HEK293 (cell line): ENCODE measurements around the gene SNAPC2.

ENCODE experiments used
- CTCF ChIA-PET: fragments of 350-600 bp; formaldehyde crosslinking; extraction: SDS; loops from one replicate; lab custom pipeline; 2021; ENCODE audit warnings: antibody characterized with exemption; lab: Yijun Ruan, JAX
- POLR2A ChIA-PET: fragments of 300-600 bp; formaldehyde crosslinking; extraction: SDS; loops from one replicate; lab custom pipeline; 2020; ENCODE audit warnings: antibody characterized with exemption, inconsistent platforms; lab: Yijun Ruan, JAX
- H3K27ac ChIP-seq: fragments of 200-500 bp; sonication (Bioruptor generic); 2 replicates; pipeline ENCODE4 v1.5.1; 2014; ENCODE audit warnings: low read depth, low read length, control low read depth, inconsistent platforms; ENCODE audit errors: extremely low read depth
- H3K36me3 ChIP-seq, 2 experiments: fragments of 200-500 bp in 1 of 2; sonication (Bioruptor generic) in 1 of 2; 1 replicate in 1 of 2; 2 replicates in 1 of 2; pipeline ENCODE4 v1.5.1; 2014 to 2017; ENCODE audit warnings: inconsistent platforms in 2 of 2, low read length in 2 of 2; ENCODE audit not compliant: control insufficient read depth in 2 of 2, insufficient read depth in 1 of 2
- H3K4me1 ChIP-seq: fragments of 200-500 bp; sonication (Bioruptor generic); 2 replicates; pipeline ENCODE4 v1.5.1; 2014; ENCODE audit warnings: mild to moderate bottlenecking, low read length, inconsistent platforms; ENCODE audit not compliant: control insufficient read depth, insufficient read depth
- H3K4me3 ChIP-seq: 2 replicates; pipeline ENCODE4 v1.5.1; 2011; ENCODE audit warnings: low read depth, mild to moderate bottlenecking, control low read depth, low read length, moderate library complexity
- H3K9me3 ChIP-seq: fragments of 200-500 bp; sonication (Bioruptor generic); 2 replicates; pipeline ENCODE4 v1.5.1; 2014; ENCODE audit warnings: low read depth, low read length, inconsistent platforms; ENCODE audit not compliant: control insufficient read depth, insufficient read depth
- ATF2 ChIP-seq: fragments of 450-650 bp; formaldehyde crosslinking; IDR thresholded peaks from 2 replicates; pipeline ENCODE4 v1.5.1; 2016; ENCODE audit warnings: missing biosample characterization, missing genetic modification characterization, low read depth
- EGR2 ChIP-seq: fragments of 450-650 bp; formaldehyde crosslinking; IDR thresholded peaks from 2 replicates; pipeline ENCODE4 v1.5.1; 2016; ENCODE audit warnings: low read depth, missing biosample characterization, missing genetic modification characterization
- GLIS1 ChIP-seq: fragments of 450-650 bp; formaldehyde crosslinking; IDR thresholded peaks from 2 replicates; pipeline ENCODE4 v1.5.1; 2016; ENCODE audit warnings: missing biosample characterization, missing genetic modification characterization
- KLF17 ChIP-seq: fragments of 450-650 bp; formaldehyde crosslinking; IDR thresholded peaks from 2 replicates; pipeline ENCODE4 v1.5.1; 2016; ENCODE audit warnings: missing biosample characterization, missing genetic modification characterization
- KLF9 ChIP-seq: fragments of 450-650 bp; formaldehyde crosslinking; IDR thresholded peaks from 2 replicates; pipeline ENCODE4 v1.5.1; 2016; ENCODE audit warnings: missing biosample characterization, missing genetic modification characterization, low read depth
- PRDM4 ChIP-seq: fragments of 450-650 bp; formaldehyde crosslinking; IDR thresholded peaks from 2 replicates; pipeline ENCODE4 v1.5.1; 2017; ENCODE audit warnings: missing biosample characterization, missing genetic modification characterization
- REPIN1 ChIP-seq: fragments of 450-650 bp; formaldehyde crosslinking; IDR thresholded peaks from 2 replicates; pipeline ENCODE4 v1.5.1; 2017; ENCODE audit warnings: missing biosample characterization, missing genetic modification characterization, low read depth
- SCRT1 ChIP-seq: fragments of 450-650 bp; formaldehyde crosslinking; IDR thresholded peaks from 2 replicates; pipeline ENCODE4 v1.5.1; 2016; ENCODE audit warnings: missing biosample characterization, missing genetic modification characterization, borderline replicate concordance
- SP3 ChIP-seq: fragments of 450-650 bp; formaldehyde crosslinking; IDR thresholded peaks from 2 replicates; pipeline ENCODE4 v1.5.1; 2016; ENCODE audit warnings: missing biosample characterization, missing genetic modification characterization
- SP7 ChIP-seq: fragments of 450-650 bp; formaldehyde crosslinking; IDR thresholded peaks from 2 replicates; pipeline ENCODE4 v1.5.1; 2016; ENCODE audit warnings: missing biosample characterization, missing genetic modification characterization
- ZFHX2 ChIP-seq: fragments of 450-650 bp; formaldehyde crosslinking; conservative IDR thresholded peaks from 2 replicates; pipeline ENCODE4 v1.5.1; 2016; ENCODE audit warnings: missing biosample characterization, missing genetic modification characterization
- ZFP3 ChIP-seq: fragments of 450-650 bp; formaldehyde crosslinking; IDR thresholded peaks from 2 replicates; pipeline ENCODE4 v1.5.1; 2016; ENCODE audit warnings: low read depth, missing biosample characterization, missing genetic modification characterization
- ZNF138 ChIP-seq: fragments of 450-650 bp; formaldehyde crosslinking; IDR thresholded peaks from 2 replicates; pipeline ENCODE4 v1.5.1; 2016; ENCODE audit warnings: missing biosample characterization, missing genetic modification characterization, borderline replicate concordance
- ZNF174 ChIP-seq: fragments of 450-650 bp; formaldehyde crosslinking; IDR thresholded peaks from 2 replicates; pipeline ENCODE4 v1.5.0; 2017; ENCODE audit warnings: missing biosample characterization, mild to moderate bottlenecking, missing genetic modification characterization
- ZNF175 ChIP-seq: fragments of 450-650 bp; formaldehyde crosslinking; IDR thresholded peaks from 2 replicates; pipeline ENCODE4 v1.5.1; 2016; ENCODE audit warnings: missing biosample characterization, missing genetic modification characterization
- ZNF19 ChIP-seq: fragments of 450-650 bp; formaldehyde crosslinking; IDR thresholded peaks from 2 replicates; pipeline ENCODE4; 2016; ENCODE audit warnings: missing biosample characterization, missing genetic modification characterization, low read depth
- ZNF211 ChIP-seq: fragments of 450-650 bp; formaldehyde crosslinking; IDR thresholded peaks from 2 replicates; pipeline ENCODE4 v1.5.1; 2016; ENCODE audit warnings: low read depth, missing biosample characterization, missing genetic modification characterization
- ZNF248 ChIP-seq: fragments of 450-650 bp; formaldehyde crosslinking; IDR thresholded peaks from 2 replicates; pipeline ENCODE4 v1.5.1; 2017; ENCODE audit warnings: missing biosample characterization, missing genetic modification characterization
- ZNF266 ChIP-seq: fragments of 450-650 bp; formaldehyde crosslinking; IDR thresholded peaks from 2 replicates; pipeline ENCODE4 v1.5.1; 2016; ENCODE audit warnings: missing biosample characterization, missing genetic modification characterization, low read depth
- ZNF292 ChIP-seq: fragments of 450-650 bp; formaldehyde crosslinking; IDR thresholded peaks from 2 replicates; pipeline ENCODE4 v1.5.1; 2016; ENCODE audit warnings: low read depth, missing biosample characterization, missing genetic modification characterization, borderline replicate concordance
- ZNF302 ChIP-seq: fragments of 450-650 bp; formaldehyde crosslinking; IDR thresholded peaks from 2 replicates; pipeline ENCODE4 v1.5.1; 2016; ENCODE audit warnings: missing biosample characterization, missing genetic modification characterization, low read depth
- ZNF324 ChIP-seq: fragments of 450-650 bp; formaldehyde crosslinking; IDR thresholded peaks from 2 replicates; pipeline ENCODE4 v1.5.1; 2016; ENCODE audit warnings: missing biosample characterization, missing genetic modification characterization
- ZNF341 ChIP-seq: fragments of 450-650 bp; formaldehyde crosslinking; IDR thresholded peaks from 2 replicates; pipeline ENCODE4; 2016; ENCODE audit warnings: low read depth, missing biosample characterization, missing genetic modification characterization
- ZNF423 ChIP-seq: fragments of 450-650 bp; formaldehyde crosslinking; IDR thresholded peaks from 2 replicates; pipeline ENCODE4 v1.5.1; 2016; ENCODE audit warnings: missing biosample characterization, missing genetic modification characterization
- ZNF501 ChIP-seq: fragments of 450-650 bp; formaldehyde crosslinking; IDR thresholded peaks from 2 replicates; pipeline ENCODE4 v1.5.1; 2016; ENCODE audit warnings: missing biosample characterization, missing genetic modification characterization
- ZNF558 ChIP-seq: fragments of 450-650 bp; formaldehyde crosslinking; IDR thresholded peaks from 2 replicates; pipeline ENCODE4 v1.5.1; 2016; ENCODE audit warnings: missing biosample characterization, missing genetic modification characterization
- ZNF621 ChIP-seq: fragments of 450-650 bp; formaldehyde crosslinking; IDR thresholded peaks from 2 replicates; pipeline ENCODE4 v1.5.1; 2017; ENCODE audit warnings: missing biosample characterization, missing genetic modification characterization
- ZNF777 ChIP-seq: fragments of 450-650 bp; formaldehyde crosslinking; IDR thresholded peaks from 2 replicates; pipeline ENCODE4 v1.5.1; 2017; ENCODE audit warnings: missing biosample characterization, missing genetic modification characterization, borderline replicate concordance
- ZNF843 ChIP-seq: fragments of 450-650 bp; formaldehyde crosslinking; IDR thresholded peaks from 2 replicates; pipeline ENCODE4 v1.5.1; 2016; ENCODE audit warnings: missing biosample characterization, missing genetic modification characterization

The SNAPC2 gene

GRCh38 chr19:7922836-7923195, 2.7 kb downstream of the SNAPC2 start:
- no peaks in the 10 kb centered on the region for H3K9me3 ChIP-seq
- no peak overlapping the region for H3K4me3 ChIP-seq
- peaks cover 6% of the 10 kb centered on the region for H3K4me1 ChIP-seq
- no peak overlapping the region for H3K27ac ChIP-seq
- ChIA-PET POLR2A (interaction anchor here (0.6 to 1.1 kb wide), 2 partner anchors 19 to 1038 kb away, joined by 3 to 4 read pairs; partner anchors contain the start of gene MAP2K7), CTCF (interaction anchor here (1.1 to 1.6 kb wide), 2 partner anchors 19 to 70 kb away, joined by 3 to 6 read pairs; partner anchors contain the start of gene MAP2K7)
- TF ChIP-seq ZNF423 (tag by site-specific recombination) (no peak), ZNF302 (tag by site-specific recombination) (no peak), ZNF843 (tag by site-specific recombination) (no peak), KLF9 (tag by site-specific recombination) (no peak), ZNF292 (tag by site-specific recombination) (no peak), ZNF19 (tag by site-specific recombination) (no peak), ZNF175 (tag by site-specific recombination) (no peak), PRDM4 (no peak), ZNF558 (no peak), ZNF621 (tag by site-specific recombination) (no peak), ZNF248 (tag by site-specific recombination) (no peak), ZNF266 (tag by site-specific recombination) (no peak), ZNF324 (tag by site-specific recombination) (no peak), ZNF211 (no peak), ZNF777 (no peak), REPIN1 (tag by site-specific recombination) (no peak), SP7 (no peak), ATF2 (no peak), ZFP3 (tag by site-specific recombination) (no peak), KLF17 (no peak)
- peaks cover 0 to 24% of the 10 kb centered on the region in 2 experiments; a peak in 1 of 3 replicates for H3K36me3 ChIP-seq

- Histone ChIP-seq H3K9me3 (no peaks in the 10 kb centered on the region), H3K36me3 (peaks cover 0 to 26% of the 10 kb centered on the region in 2 experiments; a peak in 1 of 3 replicates), H3K4me3 (no peak overlapping the region), H3K27ac (no peak overlapping the region), H3K4me1 (peaks cover 10% of the 10 kb centered on the region)
- POLR2A ChIA-PET, result interaction anchor here (0.7 to 1.1 kb wide), 2 partner anchors 20 to 53 kb away, joined by 3 to 4 read pairs; partner anchors contain the start of gene MAP2K7
- TF ChIP-seq ZNF501 (tag by site-specific recombination), result no peak
- peak; percentile 82 for TF ChIP-seq ZFHX2 (tag by site-specific recombination)
- peak; percentile 60 for TF ChIP-seq GLIS1 (tag by site-specific recombination)
- TF ChIP-seq SP3 (tag by site-specific recombination), result no peak
- TF ChIP-seq ZNF138 (tag by site-specific recombination), result no peak
- peak; percentile 75 for TF ChIP-seq EGR2 (tag by site-specific recombination)
- peak; percentile 70 for TF ChIP-seq ZNF341 (tag by site-specific recombination)
- TF ChIP-seq ZNF174 (tag by site-specific recombination), result no peak
- TF ChIP-seq SCRT1 (tag by site-specific recombination), result no peak
- CTCF ChIA-PET, result interaction anchor here (0.6 to 1.6 kb wide), 5 partner anchors 20 to 322 kb away, joined by 3 to 6 read pairs (median 5); partner anchors contain the start of genes MAP2K7 and TIMM44
Measured at GRCh38 chr19:7923295-7924191, 3.4 kb downstream of the SNAPC2 start.
